Activated CD8-positive, alpha-beta memory T cell treated with anti-CD3 and anti-CD28 coated beads for 1 hour (primary cell): Measurements from ENCODE around the gene RNF145.

Source experiments
- DNase-seq, 2 donors: peaks; one replicate each; pipeline ENCODE4 v3.0.0-alpha.2; 2020; ENCODE audit warnings: low read depth in 1 of 2; ENCODE audit errors: extremely low read depth in 1 of 2

RNF145 gene

GRCh38 chr5:159220206-159220605 lies 10.9 kb upstream of the RNF145 start:
- DNase-seq, result no peak

GRCh38 chr5:159218595-159219023 lies 9.3 kb upstream of the RNF145 start:
- DNase-seq, result no peak

GRCh38 chr5:159217236-159217635 lies 7.9 kb upstream of the RNF145 start:
- no peak for DNase-seq

GRCh38 chr5:159216454-159216853 lies 7.1 kb upstream of the RNF145 start:
- no peak for DNase-seq

- no peak for DNase-seq
Observed at GRCh38 chr5:159215886-159216285, 6.5 kb upstream of the RNF145 start.

- no peak for DNase-seq
Observed at GRCh38 chr5:159214486-159215271, 5.3 kb upstream of the RNF145 start.

GRCh38 chr5:159212657-159213462 lies 3.5 kb upstream of the RNF145 start:
- no peak for DNase-seq

GRCh38 chr5:159211729-159212174 lies 2.4 kb upstream of the RNF145 start:
- no peak for DNase-seq

GRCh38 chr5:159210846-159211245 lies 1.5 kb upstream of the RNF145 start:
- no peak for DNase-seq

- no peak for DNase-seq
Observed at GRCh38 chr5:159210210-159210661, 883 bp upstream of the RNF145 start.

GRCh38 chr5:159208514-159209437 lies 577 bp downstream of the RNF145 start:
- peak in 1 of 2 donors; percentile 6 for DNase-seq

- DNase-seq, result peak; percentile 54 to 66
Observed at GRCh38 chr5:159207686-159208513, 1.5 kb downstream of the RNF145 start.

GRCh38 chr5:159207222-159207685 lies 2.1 kb downstream of the RNF145 start:
- no peak for DNase-seq

GRCh38 chr5:159206818-159207217 lies 2.5 kb downstream of the RNF145 start:
- DNase-seq, result no peak

- no peak for DNase-seq
Observed at GRCh38 chr5:159206368-159206767, 3.0 kb downstream of the RNF145 start.

- no peak for DNase-seq
Observed at GRCh38 chr5:159203351-159203750, 6.0 kb downstream of the RNF145 start.

- DNase-seq, result no peak
Observed at GRCh38 chr5:159202151-159202550, 7.2 kb downstream of the RNF145 start.

GRCh38 chr5:159199780-159200179 lies 9.6 kb downstream of the RNF145 start:
- DNase-seq, result no peak

GRCh38 chr5:159199225-159199624 lies 10.1 kb downstream of the RNF145 start:
- no peak for DNase-seq
